ENCODE data around the gene CENPVL3. TPM values are rescaled to one million over a fixed set of nuclear protein-coding genes. Genes with fewer than 3 reads are reported as not detected.
"Not testable (repeated sequence)": the region's sequence is repeated elsewhere in the genome, so short reads cannot be mapped to it uniquely, and the experiment has no call there.

CENPVL3 gene
- total RNA-seq, 1 experiment from 2014 or later: not detected

DNA sequence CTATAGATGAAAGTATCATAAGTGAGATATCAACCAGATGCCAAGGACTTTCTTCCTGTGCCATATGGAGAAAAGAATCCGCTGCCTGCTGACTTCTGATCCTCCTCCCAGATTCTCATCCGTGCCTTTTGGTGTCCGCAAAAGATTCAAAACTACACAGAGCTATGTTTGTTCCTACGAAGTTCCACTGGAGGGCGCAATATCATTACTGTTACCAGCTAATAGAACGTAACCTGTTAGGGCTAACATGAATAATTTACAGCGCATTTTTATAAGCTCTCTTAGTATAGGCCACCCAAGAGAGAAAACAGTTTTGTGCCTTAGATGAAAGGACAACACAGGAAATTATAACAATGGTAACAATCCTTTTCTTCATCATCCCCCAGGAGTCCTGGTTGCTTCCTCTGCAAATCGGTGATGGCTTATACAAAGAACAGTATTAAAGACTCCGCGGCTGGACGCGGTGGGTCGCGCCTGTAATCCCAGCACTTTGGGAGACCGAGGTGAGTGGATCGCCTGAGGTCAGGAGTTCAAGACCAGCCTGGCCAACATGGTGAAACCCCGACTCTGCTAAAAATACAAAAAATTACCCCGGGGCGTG is 22.8 kb upstream of the CENPVL3 start:
- intact Hi-C loops (cut with micrococcal nuclease): loop anchor here (1.0 to 2.0 kb wide), 2 partner anchors 162 to 619 kb away; no protein-coding TSS in a partner anchor
- DNase-seq (ENCODE audit: low read depth, low spot score) (peak; percentile 36), ATAC-seq (peak; percentile 84)
- POLR2A ChIA-PET: interaction anchor here (1.6 kb wide), 1 partner anchor 620 kb away, joined by 4 read pairs; no protein-coding TSS in a partner anchor
- BruUV-seq (replicated peaks): no TSS peak
- no peaks in the 10 kb centered on the region for H3K9me2 ChIP-seq (ENCODE audit: insufficient read depth)
- RAD21 ChIA-PET (ENCODE audit: low non-redundant PET in 1 of 2, low total read pairs in 2 of 2, uncharacterized antibody in 2 of 2, unreplicated experiment in 2 of 2): interaction anchor here in 1 of 2 experiments (1.1 kb wide), 1 partner anchor 620 kb away, joined by 4 read pairs; no protein-coding TSS in a partner anchor
- H3K4me1 ChIP-seq (ENCODE audit: control insufficient read depth in 1 of 2, insufficient read depth in 2 of 2, low read length in 2 of 2): no peaks in the 10 kb centered on the region
- H3K27ac ChIP-seq (ENCODE audit: low read depth, low read length): no peak overlapping the region
- H3K4me3 ChIP-seq (replicated peaks in 1 of 2; ENCODE audit: low read depth in 1 of 2, low read length in 2 of 2): no peak overlapping the region
- TF ChIP-seq SIN3A (IDR thresholded peaks at IDR 0.05; ENCODE audit: low read depth) (no peak), RAD21 (IDR thresholded peaks at IDR 0.05; ENCODE audit: low read depth) (peak; percentile 84)
- TF ChIP-seq, protein P1, sequence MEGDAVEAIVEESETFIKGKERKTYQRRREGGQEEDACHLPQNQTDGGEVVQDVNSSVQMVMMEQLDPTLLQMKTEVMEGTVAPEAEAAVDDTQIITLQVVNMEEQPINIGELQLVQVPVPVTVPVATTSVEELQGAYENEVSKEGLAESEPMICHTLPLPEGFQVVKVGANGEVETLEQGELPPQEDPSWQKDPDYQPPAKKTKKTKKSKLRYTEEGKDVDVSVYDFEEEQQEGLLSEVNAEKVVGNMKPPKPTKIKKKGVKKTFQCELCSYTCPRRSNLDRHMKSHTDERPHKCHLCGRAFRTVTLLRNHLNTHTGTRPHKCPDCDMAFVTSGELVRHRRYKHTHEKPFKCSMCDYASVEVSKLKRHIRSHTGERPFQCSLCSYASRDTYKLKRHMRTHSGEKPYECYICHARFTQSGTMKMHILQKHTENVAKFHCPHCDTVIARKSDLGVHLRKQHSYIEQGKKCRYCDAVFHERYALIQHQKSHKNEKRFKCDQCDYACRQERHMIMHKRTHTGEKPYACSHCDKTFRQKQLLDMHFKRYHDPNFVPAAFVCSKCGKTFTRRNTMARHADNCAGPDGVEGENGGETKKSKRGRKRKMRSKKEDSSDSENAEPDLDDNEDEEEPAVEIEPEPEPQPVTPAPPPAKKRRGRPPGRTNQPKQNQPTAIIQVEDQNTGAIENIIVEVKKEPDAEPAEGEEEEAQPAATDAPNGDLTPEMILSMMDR (IDR thresholded peaks at IDR 0.05 in 2 of 3, conservative IDR thresholded peaks at IDR 0.05 in 1 of 3; ENCODE audit: borderline replicate concordance in 1 of 3, insufficient read depth in 1 of 3, low read depth in 2 of 3, low read length in 2 of 3): peak; percentile 43 to 63 (median 50); a peak in 5 of 6 replicates
- CTCF ChIA-PET: interaction anchor here (0.7 to 1.5 kb wide), 6 partner anchors 13 to 620 kb away, joined by 3 to 7 read pairs (median 5); no protein-coding TSS in a partner anchor
- H3K79me2 ChIP-seq (ENCODE audit: insufficient read depth, low read length): no peaks in the 10 kb centered on the region
- H3K9ac ChIP-seq (ENCODE audit: low read length): no peak overlapping the region
- H4K20me1 ChIP-seq (ENCODE audit: insufficient read depth): no peaks in the 10 kb centered on the region
- no peaks in the 10 kb centered on the region for H3K27me3 ChIP-seq (ENCODE audit: insufficient read depth, low read length)
- H3K9me3 ChIP-seq (ENCODE audit: control insufficient read depth in 1 of 2, insufficient read depth in 1 of 2, low read depth in 1 of 2, low read length in 2 of 2): no peaks in the 10 kb centered on the region
- no peaks in the 10 kb centered on the region for H3K36me3 ChIP-seq (ENCODE audit: control insufficient read depth in 1 of 2, insufficient read depth in 2 of 2, low read length in 2 of 2)
- H2AFZ ChIP-seq (ENCODE audit: low read depth, low read length, poor library complexity, severe bottlenecking): peak overlapping the region; percentile 61
- H3K4me2 ChIP-seq (ENCODE audit: low read length): peak overlapping the region; percentile 44; the same call in 1 of the 2 replicates

DNA sequence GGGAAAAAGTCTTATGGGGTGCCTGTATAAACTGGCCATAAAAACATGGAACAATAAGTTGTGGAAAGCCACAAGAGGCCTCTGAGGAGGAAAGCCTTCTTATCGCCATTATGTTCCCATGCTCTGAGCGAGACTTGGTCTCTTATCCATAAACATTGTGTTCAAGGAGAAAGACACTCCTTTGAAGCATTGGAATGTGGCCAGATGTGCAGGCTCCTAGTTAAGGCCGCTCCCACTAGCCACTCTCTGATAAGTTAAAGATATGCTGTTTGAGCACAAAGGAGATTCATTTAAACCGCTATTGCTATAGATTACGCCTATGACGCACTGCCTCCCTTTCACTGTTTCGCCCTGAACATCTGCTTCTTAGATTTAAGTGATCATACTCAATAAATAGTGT is 17.8 kb upstream of the CENPVL3 start:
- DNase-seq (ENCODE audit: low read depth, low spot score); H3K4me3 ChIP-seq (replicated peaks in 1 of 2; ENCODE audit: low read depth in 1 of 2, low read length in 2 of 2); POLR2A ChIA-PET; H3K9me2 ChIP-seq (ENCODE audit: insufficient read depth); CTCF ChIA-PET; H4K20me1 ChIP-seq (ENCODE audit: insufficient read depth); H3K9ac ChIP-seq (ENCODE audit: low read length); H3K79me2 ChIP-seq (ENCODE audit: insufficient read depth, low read length); H3K36me3 ChIP-seq (ENCODE audit: control insufficient read depth in 1 of 2, insufficient read depth in 2 of 2, low read length in 2 of 2); H3K4me2 ChIP-seq (ENCODE audit: low read length); RAD21 ChIA-PET (ENCODE audit: low non-redundant PET in 1 of 2, low total read pairs in 2 of 2, uncharacterized antibody in 2 of 2, unreplicated experiment in 2 of 2); H3K27me3 ChIP-seq (ENCODE audit: insufficient read depth, low read length); H3K4me1 ChIP-seq (ENCODE audit: control insufficient read depth in 1 of 2, insufficient read depth in 2 of 2, low read length in 2 of 2); H3K27ac ChIP-seq (ENCODE audit: low read depth, low read length); H2AFZ ChIP-seq (ENCODE audit: low read depth, low read length, poor library complexity, severe bottlenecking); intact Hi-C loops (cut with micrococcal nuclease); H3K9me3 ChIP-seq (ENCODE audit: control insufficient read depth in 1 of 2, insufficient read depth in 1 of 2, low read depth in 1 of 2, low read length in 2 of 2); BruUV-seq (replicated peaks); ATAC-seq: not testable (repeated sequence)
